DOHH2 (cell line): ENCODE results near the gene CCL11.

ENCODE experiments used
- CTCF ChIP-seq: fragments of 200-600 bp; sonication (generic); IDR thresholded peaks from one replicate; pipeline ENCODE4 v1.5.1; 2014; ENCODE audit warnings: antibody characterized with exemption, mild to moderate bottlenecking, low read depth, low read length; ENCODE audit not compliant: poor library complexity, severe bottlenecking
- EZH2phosphoT487 ChIP-seq: fragments of 200-600 bp; sonication (generic); IDR thresholded peaks from 2 replicates; pipeline ENCODE4 v1.6.1; 2017; ENCODE audit warnings: borderline replicate concordance, mild to moderate bottlenecking, antibody characterized with exemption, low read length, moderate library complexity, mixed read lengths

- no peak for TF ChIP-seq EZH2phosphoT487
- TF ChIP-seq CTCF, result no peak
Measured at GRCh38 chr17:34236281-34236892, 49.2 kb upstream of the CCL11 start.
